ENCODE results near the gene LACTB. TPM values are rescaled to one million over a fixed set of nuclear protein-coding genes. Genes with fewer than 3 reads are reported as not detected.
"Not testable (repeated sequence)": the region's sequence is repeated elsewhere in the genome, so short reads cannot be mapped to it uniquely, and the experiment has no call there.

LACTB gene
- total RNA-seq, 1 donor, result 26.1 TPM

DNA sequence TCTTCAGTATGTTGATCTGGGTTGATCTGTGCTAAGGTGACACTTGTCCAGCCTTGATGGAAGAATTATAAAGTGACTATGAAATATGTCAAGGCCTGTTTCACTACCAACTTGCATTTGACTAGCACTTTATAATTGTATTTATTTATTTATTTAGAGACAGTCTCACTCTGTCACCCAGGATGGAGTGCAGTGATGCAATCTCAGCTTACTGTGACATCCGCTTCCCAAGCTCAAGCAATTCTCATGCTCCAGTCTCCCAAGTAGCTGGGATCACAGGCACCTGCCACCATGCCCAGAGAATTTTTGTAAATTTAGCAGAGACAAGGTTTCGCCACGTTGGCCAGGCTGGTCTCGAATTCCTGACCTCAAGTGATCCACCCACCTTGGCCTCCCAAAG is 25.5 kb upstream of the LACTB start:
- TF ChIP-seq, protein P1, sequence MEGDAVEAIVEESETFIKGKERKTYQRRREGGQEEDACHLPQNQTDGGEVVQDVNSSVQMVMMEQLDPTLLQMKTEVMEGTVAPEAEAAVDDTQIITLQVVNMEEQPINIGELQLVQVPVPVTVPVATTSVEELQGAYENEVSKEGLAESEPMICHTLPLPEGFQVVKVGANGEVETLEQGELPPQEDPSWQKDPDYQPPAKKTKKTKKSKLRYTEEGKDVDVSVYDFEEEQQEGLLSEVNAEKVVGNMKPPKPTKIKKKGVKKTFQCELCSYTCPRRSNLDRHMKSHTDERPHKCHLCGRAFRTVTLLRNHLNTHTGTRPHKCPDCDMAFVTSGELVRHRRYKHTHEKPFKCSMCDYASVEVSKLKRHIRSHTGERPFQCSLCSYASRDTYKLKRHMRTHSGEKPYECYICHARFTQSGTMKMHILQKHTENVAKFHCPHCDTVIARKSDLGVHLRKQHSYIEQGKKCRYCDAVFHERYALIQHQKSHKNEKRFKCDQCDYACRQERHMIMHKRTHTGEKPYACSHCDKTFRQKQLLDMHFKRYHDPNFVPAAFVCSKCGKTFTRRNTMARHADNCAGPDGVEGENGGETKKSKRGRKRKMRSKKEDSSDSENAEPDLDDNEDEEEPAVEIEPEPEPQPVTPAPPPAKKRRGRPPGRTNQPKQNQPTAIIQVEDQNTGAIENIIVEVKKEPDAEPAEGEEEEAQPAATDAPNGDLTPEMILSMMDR (IDR thresholded peaks at IDR 0.05; ENCODE audit: insufficient read depth, low read length), result no peak
- H3K4me3 ChIP-seq (ENCODE audit: low read depth, low read length), result no peak overlapping the region
- no peak for DNase-seq (ENCODE audit: low read depth)

DNA sequence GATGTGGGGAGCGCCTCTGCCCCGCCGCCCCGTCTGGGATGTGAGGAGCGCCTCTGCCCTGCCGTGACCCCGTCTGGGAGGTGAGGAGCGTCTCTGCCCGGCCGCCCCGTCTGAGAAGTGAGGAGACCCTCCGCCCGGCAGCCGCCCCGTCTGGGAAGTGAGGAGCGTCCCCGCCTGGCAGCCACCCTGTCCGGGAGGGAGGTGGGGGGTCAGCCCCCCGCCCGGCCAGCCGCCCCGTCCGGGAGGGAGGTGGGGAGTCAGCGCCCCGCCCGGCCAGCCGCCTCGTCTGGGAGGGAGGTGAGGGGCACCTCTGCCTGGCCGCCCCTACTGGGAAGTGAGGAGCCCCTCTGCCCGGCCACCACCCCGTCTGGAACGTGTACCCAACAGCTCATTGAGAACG is 22.8 kb upstream of the LACTB start:
- H3K4me3 ChIP-seq (ENCODE audit: low read depth, low read length); DNase-seq (ENCODE audit: low read depth): not testable (repeated sequence)

DNA sequence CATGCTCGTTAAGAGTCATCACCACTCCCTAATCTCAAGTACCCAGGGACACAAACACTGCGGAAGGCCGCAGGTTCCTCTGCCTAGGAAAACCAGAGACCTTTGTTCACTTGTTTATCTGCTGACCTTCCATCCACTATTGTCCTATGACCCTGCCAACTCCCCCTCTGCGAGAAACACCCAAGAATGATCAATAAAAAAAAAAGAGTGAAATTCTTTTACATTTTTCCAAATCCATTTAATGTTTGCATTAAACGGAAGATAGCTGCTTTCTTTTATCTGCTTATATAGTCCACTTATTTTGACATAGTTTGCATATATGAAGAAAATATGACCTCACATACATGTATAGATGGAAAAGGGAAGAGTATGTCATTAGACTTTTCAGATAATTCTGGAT is 22.1 kb upstream of the LACTB start:
- not testable (repeated sequence) for DNase-seq (ENCODE audit: low read depth); H3K4me3 ChIP-seq (ENCODE audit: low read depth, low read length)

DNA sequence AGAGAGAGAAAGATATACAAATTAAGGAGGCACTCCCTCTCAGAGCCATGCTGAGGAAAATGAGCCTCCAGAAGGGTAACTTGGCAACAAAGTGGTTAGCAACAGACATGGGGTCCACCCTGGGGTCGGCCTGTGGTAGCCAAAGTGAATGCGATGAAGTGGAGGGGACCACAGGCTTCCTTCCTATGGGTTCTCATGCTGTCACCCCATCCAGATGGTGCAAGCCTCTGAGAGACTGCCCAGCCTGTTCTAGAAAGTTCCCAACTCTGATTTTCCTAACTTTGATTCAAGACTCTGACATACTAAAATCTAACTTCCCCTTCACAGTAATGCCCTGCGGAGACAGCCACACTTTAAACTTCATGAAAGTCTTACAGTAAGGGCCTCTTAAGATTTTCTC is 18.2 kb upstream of the LACTB start:
- TF ChIP-seq, protein P1 (IDR thresholded peaks at IDR 0.05; ENCODE audit: insufficient read depth, low read length), result no peak
- H3K4me3 ChIP-seq (ENCODE audit: low read depth, low read length), result no peak overlapping the region
- no peak for DNase-seq (ENCODE audit: low read depth)

DNA sequence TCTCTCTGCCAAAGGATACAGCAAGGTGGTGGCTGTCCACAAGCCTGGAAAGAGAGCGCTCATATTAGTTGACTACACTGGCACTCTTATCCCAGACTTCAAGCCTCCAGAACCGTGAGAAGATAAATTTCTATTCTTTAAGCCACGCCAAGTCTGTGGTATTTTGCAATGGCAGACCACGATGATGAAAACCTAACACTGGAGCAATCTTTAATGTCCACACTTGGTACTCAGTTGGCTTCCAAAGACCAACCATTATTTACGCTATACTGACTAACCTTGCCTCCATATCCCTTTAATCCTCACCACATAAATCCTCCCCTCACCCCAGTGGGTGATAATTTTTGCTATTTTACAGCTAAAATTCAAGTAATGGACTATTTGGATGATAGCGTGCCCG is 16.9 kb upstream of the LACTB start:
- no peak overlapping the region for H3K4me3 ChIP-seq (ENCODE audit: low read depth, low read length)
- TF ChIP-seq, protein P1 (IDR thresholded peaks at IDR 0.05; ENCODE audit: insufficient read depth, low read length), result no peak
- peak; percentile 70 for DNase-seq (ENCODE audit: low read depth)

DNA sequence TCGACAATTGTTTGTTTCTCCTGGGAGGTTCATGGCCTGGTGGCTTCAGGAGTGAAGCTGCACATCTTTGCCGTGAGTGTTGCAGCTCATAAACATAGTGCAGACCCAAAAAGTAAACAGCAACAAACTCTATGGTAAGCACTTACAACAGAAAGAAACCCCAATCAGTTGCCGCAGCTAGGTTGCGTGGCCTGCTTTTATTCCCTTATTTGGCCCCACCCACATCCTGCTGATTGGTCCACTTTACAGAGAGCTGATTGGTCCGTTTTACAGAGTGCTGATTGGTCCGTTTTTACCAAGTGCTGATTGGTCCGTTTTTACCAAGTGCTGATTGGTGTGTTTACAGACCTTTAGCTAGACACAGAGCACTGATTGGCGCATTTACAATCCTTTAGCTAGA is 16.3 kb upstream of the LACTB start:
- not testable (repeated sequence) for H3K4me3 ChIP-seq (ENCODE audit: low read depth, low read length); DNase-seq (ENCODE audit: low read depth)

DNA sequence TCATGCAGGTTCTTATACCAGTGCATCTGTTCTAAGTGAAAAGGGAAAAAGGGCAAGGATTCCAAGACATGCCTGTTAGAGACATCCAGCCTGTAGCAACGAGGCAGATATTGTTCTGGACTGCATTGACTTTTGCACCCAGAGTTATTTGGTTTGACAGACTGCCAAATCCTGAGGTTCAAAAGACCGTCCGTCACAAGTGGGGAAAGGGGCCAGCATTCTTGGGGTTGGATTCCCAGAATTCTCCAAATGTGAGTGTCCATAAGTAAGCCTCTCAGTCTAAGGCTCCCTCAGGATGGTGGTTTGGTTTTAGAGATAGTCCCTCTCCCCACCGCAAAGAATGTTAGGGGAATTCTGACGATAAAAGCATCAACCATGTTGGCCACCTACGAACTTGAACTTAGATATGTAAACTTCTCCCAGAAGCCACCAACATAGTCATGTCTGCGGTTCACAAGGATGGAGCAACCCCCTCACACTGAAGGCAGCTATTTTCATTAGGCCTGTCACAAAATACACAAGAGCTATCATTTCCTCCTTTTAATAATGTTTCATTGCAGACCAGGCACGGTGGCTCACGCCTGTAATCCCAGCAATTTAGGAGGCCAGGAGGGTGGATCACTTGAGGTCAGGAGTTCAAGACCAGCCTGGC is 13.6 kb upstream of the LACTB start:
- no peak overlapping the region for H3K4me3 ChIP-seq (ENCODE audit: low read depth, low read length)
- TF ChIP-seq, protein P1 (IDR thresholded peaks at IDR 0.05; ENCODE audit: insufficient read depth, low read length), result no peak
- DNase-seq (ENCODE audit: low read depth), result peak; percentile 100

DNA sequence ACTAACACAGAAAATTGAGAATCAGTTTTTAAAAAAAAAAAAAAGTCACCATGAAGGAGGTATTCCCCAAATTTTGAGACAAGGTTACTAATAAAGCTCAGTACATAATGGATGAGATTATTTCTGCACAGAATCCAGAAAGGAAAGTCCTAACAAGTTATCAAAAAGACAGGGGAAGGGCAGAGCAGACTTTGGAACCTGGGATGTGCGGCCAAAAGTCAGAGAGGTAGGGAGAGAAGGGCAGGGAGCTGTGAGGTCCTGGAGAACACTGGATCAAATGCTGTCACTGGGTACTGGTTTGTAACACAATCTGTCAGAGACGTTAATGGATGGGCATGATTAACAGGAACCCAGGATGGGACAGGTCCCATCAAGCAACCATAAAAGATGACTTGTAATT is 12.2 kb upstream of the LACTB start:
- TF ChIP-seq, protein P1 (IDR thresholded peaks at IDR 0.05; ENCODE audit: insufficient read depth, low read length), result no peak
- no peak for DNase-seq (ENCODE audit: low read depth)

More for the DNA sequence above, 12.2 kb upstream of the LACTB start:
- H3K4me3 ChIP-seq (ENCODE audit: low read depth, low read length), result no peak overlapping the region
